CD4-positive, alpha-beta T cell treated with Interleukin-12 subunit alpha and Interleukin-12 subunit beta, for 1 hour (primary cell): Measurements from ENCODE around the gene FJX1.

Source experiments
- DNase-seq: peaks from one replicate; pipeline ENCODE4 v3.0.0-alpha.2; 2020

Gene FJX1, protein sequence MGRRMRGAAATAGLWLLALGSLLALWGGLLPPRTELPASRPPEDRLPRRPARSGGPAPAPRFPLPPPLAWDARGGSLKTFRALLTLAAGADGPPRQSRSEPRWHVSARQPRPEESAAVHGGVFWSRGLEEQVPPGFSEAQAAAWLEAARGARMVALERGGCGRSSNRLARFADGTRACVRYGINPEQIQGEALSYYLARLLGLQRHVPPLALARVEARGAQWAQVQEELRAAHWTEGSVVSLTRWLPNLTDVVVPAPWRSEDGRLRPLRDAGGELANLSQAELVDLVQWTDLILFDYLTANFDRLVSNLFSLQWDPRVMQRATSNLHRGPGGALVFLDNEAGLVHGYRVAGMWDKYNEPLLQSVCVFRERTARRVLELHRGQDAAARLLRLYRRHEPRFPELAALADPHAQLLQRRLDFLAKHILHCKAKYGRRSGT

DNA sequence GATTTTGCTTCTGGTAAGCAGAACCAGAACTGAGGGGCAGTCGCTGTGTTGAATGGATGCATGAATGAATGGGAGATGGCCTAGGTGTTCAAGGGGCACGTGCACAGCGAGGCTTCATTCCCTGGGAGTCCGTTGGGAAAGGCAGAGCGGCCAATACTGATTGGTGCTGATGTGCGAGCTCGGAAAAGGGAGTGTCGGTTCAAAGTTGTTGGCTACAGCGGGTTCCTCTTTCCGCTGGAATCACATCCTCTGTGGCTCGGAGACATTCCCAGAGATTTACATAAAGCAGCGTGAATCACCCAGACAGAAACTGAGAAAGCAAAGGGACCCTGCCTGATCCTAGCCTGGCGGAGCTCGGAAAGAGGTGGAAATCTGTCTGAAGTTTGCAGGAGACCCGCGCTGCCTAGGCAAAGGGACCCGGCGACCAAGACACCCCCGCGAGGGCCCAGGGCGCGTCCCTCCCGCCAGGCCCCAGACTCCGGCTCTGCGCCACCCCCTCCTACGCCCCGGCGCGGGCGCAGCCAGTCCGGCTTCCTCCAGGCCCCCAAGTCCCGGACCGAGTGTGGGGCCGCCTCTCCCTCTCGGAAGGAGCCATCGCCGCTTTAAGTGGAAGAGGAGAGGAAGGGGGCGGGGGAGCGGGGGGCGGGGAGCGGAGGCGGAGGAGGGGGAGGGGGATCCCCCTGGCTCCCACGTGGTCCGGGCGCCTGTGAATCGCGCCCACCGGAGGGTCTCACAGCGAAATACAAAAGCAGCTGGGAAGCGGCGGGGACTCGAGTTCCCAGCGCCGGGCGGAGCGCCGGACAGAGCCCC is at the start of gene FJX1:
FJX1 (plus strand) TSS at position 774 of the 810 bp plus-strand sequence. CDS start 177 bp downstream, outside the sequence.
- DNase-seq: no peak

- DNase-seq: no peak
These were observed 46.6 kb upstream of the FJX1 start for GRCh38 chr11:35571696-35572095.

DNA sequence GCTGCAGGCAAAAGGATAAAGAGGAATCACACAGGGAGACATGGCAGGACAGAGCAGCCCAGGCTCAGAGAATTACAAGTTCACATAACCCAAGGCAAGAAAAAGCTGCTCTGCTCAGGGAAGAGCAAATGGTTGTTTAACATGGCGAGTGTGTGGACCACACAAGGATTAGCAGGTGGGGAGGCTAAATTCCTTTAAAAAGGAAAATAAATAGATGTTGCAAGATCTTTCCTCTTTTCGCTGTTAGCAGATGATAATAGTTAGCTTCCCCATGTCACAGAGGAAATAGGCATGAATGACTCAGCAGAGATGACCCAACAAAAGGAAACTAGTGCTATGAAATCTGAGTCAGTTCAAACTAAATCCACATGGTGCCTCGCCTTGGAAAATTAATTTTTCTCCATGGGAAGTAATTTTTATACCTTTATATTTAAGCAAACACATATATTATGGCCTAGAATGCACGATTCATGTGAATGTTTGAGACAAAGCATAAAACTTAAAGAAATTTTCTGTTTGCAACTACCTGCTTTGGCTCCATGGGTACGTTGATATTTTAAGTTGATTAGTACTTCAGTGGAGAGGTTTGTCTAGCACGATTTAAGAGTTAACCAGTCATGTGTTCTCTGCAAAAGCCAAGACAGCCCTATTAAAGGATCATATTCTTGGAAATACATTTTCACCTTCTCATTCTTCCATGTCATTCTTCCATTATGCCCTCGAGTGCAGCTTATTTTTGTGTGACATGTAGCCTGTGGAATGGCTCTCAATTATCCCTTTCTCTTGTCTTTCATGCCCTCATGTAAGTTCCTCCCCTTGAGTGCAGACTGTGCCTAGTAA is 38.5 kb upstream of the FJX1 start:
- DNase-seq: no peak

- no peak for DNase-seq
These were observed 37.9 kb upstream of the FJX1 start for GRCh38 chr11:35580397-35580781.

GRCh38 chr11:35582033-35582432 is 36.2 kb upstream of the FJX1 start:
- no peak for DNase-seq

GRCh38 chr11:35583126-35583525 is 35.1 kb upstream of the FJX1 start:
- DNase-seq: no peak

GRCh38 chr11:35583843-35584242 is 34.4 kb upstream of the FJX1 start:
- DNase-seq: no peak

DNA sequence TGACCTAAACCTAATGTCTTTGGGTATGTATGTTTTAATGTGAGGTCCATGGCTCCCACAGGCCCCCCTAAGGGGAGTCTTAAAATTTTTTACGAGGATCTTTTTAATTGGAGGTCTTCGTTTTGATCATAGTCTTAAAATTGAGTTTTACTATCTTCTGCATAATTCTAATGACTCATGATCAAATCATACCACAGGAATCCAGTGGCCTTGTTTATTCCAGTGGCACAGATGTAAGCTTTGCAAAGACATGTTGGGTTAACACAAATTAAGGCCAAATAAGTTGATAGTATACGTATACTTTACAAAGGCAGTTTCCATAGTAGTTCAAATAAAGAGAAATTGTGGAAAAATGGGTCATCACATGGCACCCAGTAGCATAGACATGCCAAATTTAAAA is 33.9 kb upstream of the FJX1 start:
- no peak for DNase-seq

DNA sequence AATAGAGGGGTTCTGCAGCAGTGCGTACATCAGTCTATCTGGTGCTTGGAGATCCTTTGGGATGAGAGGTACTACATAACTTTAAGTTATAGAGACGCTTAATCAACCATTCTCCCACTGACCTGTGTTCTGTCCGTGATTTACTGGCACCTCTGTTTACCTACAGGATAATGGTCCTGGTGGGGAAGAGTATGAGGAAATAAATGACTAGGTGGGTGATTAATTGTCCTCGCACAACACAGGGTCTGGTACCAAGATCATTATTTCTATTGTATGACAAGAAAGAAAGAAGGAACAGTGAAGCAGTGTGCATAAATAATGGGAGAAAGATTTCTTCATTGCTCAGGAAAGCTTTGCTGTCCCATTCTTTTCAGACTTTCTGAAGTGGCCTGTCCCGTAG is 32.8 kb upstream of the FJX1 start:
- DNase-seq: no peak

GRCh38 chr11:35586222-35586621 is 32.0 kb upstream of the FJX1 start:
- DNase-seq: no peak

- no peak for DNase-seq
These were observed 30.3 kb upstream of the FJX1 start for GRCh38 chr11:35587972-35588371.

DNA sequence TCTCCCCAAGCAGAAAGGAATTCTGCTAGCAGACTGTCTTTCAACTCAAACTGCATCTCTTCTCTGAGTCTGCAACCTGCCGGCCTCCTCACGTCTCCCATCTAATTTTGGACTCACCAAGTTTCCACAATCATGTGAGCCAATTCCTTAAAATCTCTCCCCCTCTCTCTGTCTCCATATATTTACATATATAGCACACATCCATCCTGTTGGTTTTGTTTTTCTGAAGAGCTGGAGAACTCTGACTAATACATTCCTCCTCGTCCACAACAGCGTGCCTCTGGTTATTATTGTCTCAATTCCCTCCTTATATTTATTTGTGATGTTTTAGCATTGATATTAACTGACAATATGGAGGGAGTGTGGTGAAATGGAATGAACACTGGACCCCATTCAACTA is 29.6 kb upstream of the FJX1 start:
- no peak for DNase-seq

- DNase-seq: no peak
These were observed 29.0 kb upstream of the FJX1 start for GRCh38 chr11:35589281-35589680.

DNA sequence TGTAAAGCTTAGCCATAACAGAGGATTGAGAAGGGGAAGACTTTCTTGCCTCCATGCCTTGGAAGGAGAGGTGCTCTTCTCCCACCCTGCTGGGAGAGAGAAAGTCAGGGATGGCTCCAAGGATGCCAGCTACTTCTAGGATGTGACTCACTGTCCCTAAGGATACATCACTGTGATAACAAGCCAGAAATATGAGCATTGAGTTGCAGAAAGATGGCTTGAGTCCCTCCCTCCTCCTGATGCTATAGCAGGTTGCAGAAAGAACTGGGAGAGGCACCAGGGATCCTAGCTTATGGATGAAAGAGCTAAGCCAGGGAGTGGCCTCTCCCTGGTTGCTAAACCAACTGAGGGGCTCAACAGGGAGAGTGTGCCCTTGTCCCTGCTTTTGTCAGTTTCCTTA is 27.8 kb upstream of the FJX1 start:
- no peak for DNase-seq

DNA sequence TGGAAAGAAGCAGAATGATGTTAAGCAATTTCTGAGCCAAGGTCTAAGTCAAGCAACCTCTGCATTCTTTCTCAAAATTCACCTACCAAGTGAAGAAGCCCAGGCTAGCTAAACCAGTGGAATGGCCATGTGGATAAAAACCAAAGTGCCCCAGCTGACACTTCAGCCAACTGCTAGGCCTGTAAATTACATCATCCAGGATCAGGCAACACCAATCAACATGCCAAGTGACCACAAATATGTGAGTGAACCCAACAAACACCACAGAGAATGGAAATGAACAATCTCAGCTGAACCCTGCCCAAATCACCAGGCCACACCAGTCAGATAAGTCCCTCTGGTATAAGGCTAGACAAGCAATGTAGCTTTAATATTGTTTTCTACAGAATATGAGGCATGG is 25.1 kb upstream of the FJX1 start:
- DNase-seq: no peak

DNA sequence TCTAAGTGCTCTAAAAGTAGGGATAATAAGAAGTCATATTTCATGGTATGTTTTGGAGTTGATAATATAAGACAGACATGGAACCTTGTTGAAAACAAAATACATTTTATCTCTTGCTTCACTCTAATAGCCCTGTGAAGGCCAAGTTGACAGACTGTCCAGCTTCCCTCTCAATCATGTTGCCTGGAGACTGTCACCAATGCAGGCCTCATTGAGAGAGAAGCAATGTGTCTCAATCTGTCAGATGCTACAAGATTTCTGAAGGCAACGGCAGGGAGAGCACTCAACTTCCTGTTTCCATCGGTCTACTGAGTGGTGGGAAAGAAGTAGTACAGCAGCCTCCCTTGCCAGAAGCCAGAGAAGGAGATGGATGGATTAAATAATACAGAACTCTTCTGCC is 23.6 kb upstream of the FJX1 start:
- no peak for DNase-seq

DNA sequence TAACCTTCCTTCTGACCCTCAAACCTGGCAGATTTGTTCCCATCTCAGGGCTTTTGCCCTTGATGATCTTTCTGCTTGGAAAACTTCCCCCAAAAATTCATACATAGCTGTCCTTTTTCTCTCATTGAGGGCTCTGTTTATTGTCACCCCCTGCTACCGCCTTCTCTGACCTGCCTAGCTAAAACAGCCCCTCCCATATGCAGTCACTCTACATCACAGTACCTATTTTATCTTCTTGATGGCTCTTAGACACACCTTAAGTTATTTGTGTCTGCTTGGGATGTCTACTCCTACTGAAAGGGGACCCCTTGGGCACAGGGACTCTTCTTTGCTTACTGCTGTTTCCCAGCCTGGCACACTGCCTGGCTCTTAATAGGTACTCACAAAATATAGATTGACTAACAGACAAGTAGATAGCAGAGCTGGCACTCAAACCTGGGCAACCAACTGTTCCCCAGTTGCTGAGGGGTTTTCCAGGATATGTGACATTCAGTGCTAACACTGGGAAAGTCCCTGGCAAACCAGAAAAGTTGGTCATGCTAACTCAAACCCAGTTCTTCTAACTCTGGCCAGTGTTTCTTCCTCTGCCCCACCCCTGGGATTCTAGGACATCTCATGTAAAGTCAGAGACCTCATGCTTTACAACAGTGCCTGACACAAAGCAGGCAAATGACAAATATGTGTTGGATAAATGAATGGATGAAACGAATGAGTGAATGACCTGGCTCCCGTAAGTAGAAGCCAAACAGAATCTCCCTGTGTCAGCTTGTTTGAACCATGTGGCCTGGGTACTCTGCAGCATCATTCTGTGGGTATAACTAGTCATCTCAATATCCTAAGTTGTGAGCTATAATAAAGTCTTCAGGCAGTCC is 19.8 kb upstream of the FJX1 start:
- DNase-seq: no peak

GRCh38 chr11:35600331-35600838 is 17.9 kb upstream of the FJX1 start:
- DNase-seq: no peak

DNA sequence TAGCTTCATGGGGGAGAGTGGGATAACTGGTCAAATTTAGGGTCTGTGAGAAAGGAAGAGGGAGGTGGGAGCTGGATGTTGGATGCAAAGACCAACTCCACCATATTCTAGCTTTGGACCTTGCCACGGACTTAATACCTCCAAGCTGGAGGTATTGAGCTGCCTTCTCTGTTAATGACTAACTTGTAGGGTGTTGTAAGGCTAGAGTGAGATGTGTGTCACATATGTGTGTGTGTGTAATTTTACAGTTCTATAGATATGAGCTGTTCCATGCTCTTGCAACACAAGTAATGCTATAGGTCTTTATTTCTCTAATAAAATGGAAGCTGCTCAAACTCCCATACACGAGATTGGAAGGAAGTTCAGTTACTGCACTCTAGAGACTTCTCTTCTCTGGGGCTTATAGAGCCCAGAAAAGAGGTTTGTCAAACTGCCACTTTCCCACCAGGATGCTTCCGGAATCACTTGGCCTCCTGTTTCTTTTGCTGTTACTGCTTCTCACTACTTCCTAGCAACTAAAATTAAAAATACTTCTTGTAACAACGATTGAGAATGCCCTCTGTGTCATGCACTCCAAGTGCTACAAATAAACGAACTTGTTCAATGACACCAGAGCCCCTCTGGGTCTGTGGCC is 16.0 kb upstream of the FJX1 start:
- DNase-seq: no peak

DNA sequence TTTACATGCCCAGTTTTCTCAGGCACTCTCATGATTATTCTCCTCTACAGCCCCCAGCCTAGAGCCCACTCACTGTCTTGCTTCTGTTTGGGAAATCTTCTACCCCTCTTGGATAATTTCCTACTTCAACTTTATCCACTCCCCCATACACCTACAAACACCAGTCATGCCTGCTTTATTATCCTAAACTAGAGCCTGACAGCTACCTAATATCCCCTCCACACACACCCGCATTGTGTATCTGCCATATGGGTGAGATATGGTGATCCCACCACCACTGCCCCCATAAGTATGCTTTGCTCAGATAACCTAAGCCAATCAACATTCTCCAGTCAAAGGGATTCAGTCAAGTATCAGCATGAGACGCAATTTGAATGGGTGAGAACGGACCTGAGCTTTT is 15.3 kb upstream of the FJX1 start:
- DNase-seq: no peak

DNA sequence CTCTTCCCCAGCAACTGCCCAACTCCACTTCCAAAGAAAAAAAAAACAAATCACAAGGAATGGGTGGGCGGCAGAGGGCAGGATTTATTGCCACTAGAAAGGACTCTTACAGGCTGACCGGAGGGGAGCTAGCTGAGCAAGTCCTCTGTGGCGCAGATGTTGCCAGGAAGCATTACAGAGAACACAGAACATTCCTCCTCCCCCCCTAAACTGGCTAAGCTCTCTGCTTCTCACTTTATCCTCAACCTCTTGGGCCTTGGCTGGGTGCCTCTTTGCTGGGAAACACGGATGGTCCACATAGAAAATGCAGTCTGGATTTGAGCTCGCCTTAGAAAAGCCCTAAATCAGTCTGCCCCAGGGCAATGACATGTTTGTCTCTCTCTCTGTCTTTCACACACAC is 12.6 kb upstream of the FJX1 start:
- no peak for DNase-seq

- DNase-seq: no peak
These were observed 12.1 kb upstream of the FJX1 start for GRCh38 chr11:35606206-35606605.
